GM12878 (cell line): ENCODE data around the gene SULF2. TPM values are rescaled to one million over a fixed set of nuclear protein-coding genes. Genes with fewer than 3 reads are reported as not detected.
A peak's percentile ranks its signal among the peaks of the same experiment; 100 is the strongest.

Experiments
- E2F8 ChIP-seq: fragments of 450-650 bp; IDR thresholded peaks from 2 replicates; pipeline ENCODE4 v1.6.1; 2018; ENCODE audit warnings: mild to moderate bottlenecking, low read depth, moderate library complexity; ENCODE audit not compliant: partially characterized antibody
- MEF2A ChIP-seq: IDR thresholded peaks from 2 replicates; pipeline ENCODE4 v1.6.1; 2011; ENCODE audit warnings: low read depth, mild to moderate bottlenecking, low read length, moderate library complexity; ENCODE audit not compliant: insufficient read depth
- RAD21 ChIP-seq: IDR thresholded peaks from 2 replicates; pipeline ENCODE4 v1.6.1; 2011; ENCODE audit warnings: mild to moderate bottlenecking, low read depth, low read length, moderate library complexity; ENCODE audit not compliant: insufficient read depth
- SIX5 ChIP-seq: IDR thresholded peaks from 2 replicates; pipeline ENCODE4 v1.6.1; 2011; ENCODE audit warnings: mild to moderate bottlenecking, low read depth, low read length, moderate library complexity; ENCODE audit not compliant: severe bottlenecking
- SMC3 ChIP-seq: IDR thresholded peaks from 2 replicates; pipeline ENCODE4 v1.6.1; 2011; ENCODE audit warnings: low read length, improper control_type of control experiment, borderline replicate concordance
- SREBF2 ChIP-seq: IDR thresholded peaks from 2 replicates; pipeline ENCODE4 v1.6.1; 2012; ENCODE audit warnings: mild to moderate bottlenecking, low read length
- polyA plus RNA-seq, 11 experiments: library from polyadenylated mRNA; depleted of rRNA in 4 of 11; unstranded in 6 of 11; stranded (reverse) in 5 of 11; fragments of >200 nt; fragmentation: Nextera tagmentation in 4 of 11; fragmentation: Illumina TruSeq in 1 of 11; extraction: Ambion mirVana in 4 of 11; extraction: Trizol in 1 of 11; gene quantifications; 1 replicate in 1 of 11; 2 replicates in 10 of 11; pipeline versions ENCODE4 v1.2.1 to v1.2.3, GENCODE V29; 2011 to 2016; ENCODE audit warnings: inconsistent platforms in 2 of 11, missing spikeins in 2 of 11, low read depth in 1 of 11
- total RNA-seq, 4 experiments: library from RNA; depleted of rRNA in 3 of 4; stranded (reverse); fragments of >200 nt in 3 of 4; fragmentation: Illumina TruSeq in 1 of 4; extraction: Trizol in 1 of 4; gene quantifications; 2 replicates each; pipeline versions ENCODE4 v1.2.1 to v1.2.3, GENCODE V29; 2013 to 2021
- TF ChIP-seq, protein P1 (sequence below): fragments of 450-650 bp; IDR thresholded peaks from 2 replicates; pipeline ENCODE4 v1.6.1; 2016; ENCODE audit warnings: mild to moderate bottlenecking

The SULF2 gene
- total and polyA plus RNA-seq, 10 of the 15 experiments (the other 5 are each of a cell fraction or from before 2014, with no cell fraction given) = 0.69 to 4.1 (median 1.6) TPM

- TF ChIP-seq E2F8 (no peak), MEF2A (peak; percentile 78; the same call in 1 of the 2 replicates), SIX5 (no peak), RAD21 (peak; percentile 89), SREBF2 (no peak), SMC3 (peak; percentile 69; the same call in 1 of the 2 replicates)
- TF ChIP-seq, protein P1, sequence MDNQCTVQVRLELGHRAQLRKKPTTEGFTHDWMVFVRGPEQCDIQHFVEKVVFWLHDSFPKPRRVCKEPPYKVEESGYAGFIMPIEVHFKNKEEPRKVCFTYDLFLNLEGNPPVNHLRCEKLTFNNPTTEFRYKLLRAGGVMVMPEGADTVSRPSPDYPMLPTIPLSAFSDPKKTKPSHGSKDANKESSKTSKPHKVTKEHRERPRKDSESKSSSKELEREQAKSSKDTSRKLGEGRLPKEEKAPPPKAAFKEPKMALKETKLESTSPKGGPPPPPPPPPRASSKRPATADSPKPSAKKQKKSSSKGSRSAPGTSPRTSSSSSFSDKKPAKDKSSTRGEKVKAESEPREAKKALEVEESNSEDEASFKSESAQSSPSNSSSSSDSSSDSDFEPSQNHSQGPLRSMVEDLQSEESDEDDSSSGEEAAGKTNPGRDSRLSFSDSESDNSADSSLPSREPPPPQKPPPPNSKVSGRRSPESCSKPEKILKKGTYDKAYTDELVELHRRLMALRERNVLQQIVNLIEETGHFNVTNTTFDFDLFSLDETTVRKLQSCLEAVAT = 0 out of 2 replicates have a peak, but pooled peaks have one; percentile 32
Measured at GRCh38 chr20:47620808-47621805, 164.2 kb downstream of the SULF2 start (continued).
